Retinal pigment epithelial cell (primary cell): Measurements from ENCODE around the gene KLHL15.
A peak's percentile ranks its signal among the peaks of the same experiment; 100 is the strongest.

Experiments
- DNase-seq: peaks from one replicate; pipeline ENCODE4 v3.0.0-alpha.2; 2010; ENCODE audit warnings: low read depth
- H3K4me3 ChIP-seq: 2 replicates; pipeline ENCODE4 v1.5.1; 2011; ENCODE audit warnings: mild to moderate bottlenecking, low read length, control low read depth, moderate library complexity
- CTCF ChIP-seq: conservative IDR thresholded peaks from 2 replicates; pipeline ENCODE4 v1.5.1; 2011; ENCODE audit warnings: low read depth, low read length, control low read depth, inconsistent platforms

Gene KLHL15

GRCh38 chrX:24037729-24038128 lies 10.7 kb upstream of the KLHL15 start:
- no peak for DNase-seq
- H3K4me3 ChIP-seq = no peak overlapping the region
- TF ChIP-seq CTCF = no peak

DNA sequence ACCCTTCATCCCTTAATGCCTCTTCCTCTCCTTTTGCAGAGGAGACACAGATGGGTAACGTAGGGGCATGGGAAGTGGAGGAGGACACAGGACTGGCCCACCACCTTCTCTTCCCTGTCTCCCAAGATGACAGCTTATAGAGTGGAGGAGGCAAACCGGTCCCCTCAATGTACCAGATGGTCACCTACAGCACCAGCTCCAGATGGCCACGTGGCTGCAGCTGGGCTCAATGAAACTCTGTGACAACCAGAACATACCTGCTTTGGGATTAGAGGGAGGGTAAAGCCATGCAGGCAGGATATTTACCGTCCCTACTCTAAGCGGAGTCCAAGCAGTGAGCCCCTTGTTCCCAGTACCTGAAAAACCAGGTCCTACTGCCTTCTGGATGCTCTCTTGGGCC lies 7.5 kb upstream of the KLHL15 start:
- H3K4me3 ChIP-seq = no peak overlapping the region

DNA sequence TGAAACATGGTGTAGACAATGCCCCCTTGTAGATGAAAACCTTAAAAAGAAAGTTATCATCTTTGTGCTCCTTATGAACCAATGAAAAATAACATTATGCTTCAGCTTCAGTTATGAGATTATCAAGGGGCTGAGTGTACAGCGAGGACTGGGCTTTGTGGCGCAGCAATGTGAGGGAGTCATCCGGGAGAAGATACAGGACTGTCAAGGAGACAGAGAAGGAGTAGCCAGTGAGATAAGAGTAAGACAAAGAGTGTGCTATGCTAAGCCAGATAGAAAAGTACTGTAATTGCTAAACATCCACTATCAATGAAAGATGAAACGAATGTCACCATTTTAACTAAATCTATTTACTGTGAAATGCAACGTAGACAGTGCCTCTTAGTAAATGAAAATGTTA lies 3.6 kb upstream of the KLHL15 start:
- no peak for TF ChIP-seq CTCF
- DNase-seq = no peak
- no peak overlapping the region for H3K4me3 ChIP-seq

More for the DNA sequence above, 7.5 kb upstream of the KLHL15 start:
- DNase-seq = no peak
- no peak for TF ChIP-seq CTCF

DNA sequence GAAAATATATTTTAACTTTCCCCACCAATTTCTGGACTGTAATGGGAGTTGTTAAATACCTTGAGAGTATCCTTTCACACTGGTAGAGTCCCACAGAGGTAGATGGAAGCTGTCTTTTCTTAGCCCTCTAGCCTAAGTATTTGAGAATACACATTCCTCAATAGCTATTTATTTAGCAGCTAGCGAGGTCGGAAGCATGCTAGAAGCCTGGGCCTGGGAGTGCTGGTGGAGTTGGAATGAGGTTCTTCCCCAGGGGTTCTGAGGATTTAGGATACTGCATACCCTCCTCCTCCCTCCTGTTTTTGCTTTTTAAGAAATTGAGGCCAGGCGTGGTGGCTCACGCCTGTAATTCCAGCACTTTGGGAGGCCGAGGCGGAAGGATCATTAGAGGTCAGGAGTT lies 999 bp upstream of the KLHL15 start:
- DNase-seq = no peak
- TF ChIP-seq CTCF = no peak
- H3K4me3 ChIP-seq = no peak overlapping the region

DNA sequence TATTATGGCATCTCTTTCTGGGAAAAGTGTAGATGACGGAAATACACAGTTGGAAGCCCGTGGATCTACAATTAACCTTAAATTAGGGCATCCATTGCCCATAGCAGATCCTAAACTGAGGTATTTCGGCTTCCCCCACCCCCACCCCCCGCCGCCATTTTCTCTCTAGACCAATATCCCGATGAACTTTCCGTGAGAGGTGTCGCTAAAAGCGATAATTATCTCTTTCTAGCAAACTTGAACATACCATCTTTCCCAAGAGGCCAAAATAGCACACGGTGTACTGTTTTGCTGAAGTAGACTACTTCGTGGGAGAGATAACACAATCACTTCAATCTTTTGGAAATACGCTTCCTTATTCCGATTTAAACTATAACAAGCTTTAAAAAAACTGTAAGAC lies 554 bp downstream of the KLHL15 start:
- peak overlapping the region; percentile 57 for H3K4me3 ChIP-seq
- no peak for TF ChIP-seq CTCF
- DNase-seq = no peak

DNA sequence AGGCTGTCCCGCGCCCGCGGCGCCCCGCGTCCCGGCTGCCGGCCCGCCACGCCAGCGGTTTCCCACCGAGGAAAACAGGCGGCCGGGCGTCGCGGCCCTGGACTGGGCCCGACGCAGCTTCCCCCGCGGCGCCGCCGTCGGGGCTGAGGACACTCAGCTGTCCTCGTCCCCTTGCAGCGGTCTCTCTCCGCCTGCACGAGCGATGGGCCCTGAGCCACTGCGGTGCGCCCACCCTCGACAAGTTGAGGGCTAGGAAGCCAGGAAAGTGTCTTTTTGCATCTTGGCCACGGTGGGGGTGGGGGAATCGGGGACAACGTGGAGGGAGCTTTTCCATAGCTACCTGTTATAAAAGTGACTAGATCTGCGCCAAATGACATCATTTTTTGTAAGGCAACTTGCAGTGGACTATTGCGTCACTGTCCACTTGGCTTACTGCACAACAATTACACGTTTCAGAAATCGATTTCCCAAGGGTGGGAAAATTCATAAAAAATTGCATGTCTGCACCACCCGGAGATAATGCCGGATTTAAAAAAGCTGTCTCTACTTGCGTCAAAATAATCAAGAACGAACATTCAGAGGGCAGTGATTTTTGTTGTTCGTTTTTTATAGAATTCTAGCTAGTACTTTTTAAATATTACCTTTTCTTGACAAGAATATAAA lies 1.1 kb downstream of the KLHL15 start:
- peak overlapping the region; percentile 57 for H3K4me3 ChIP-seq
- TF ChIP-seq CTCF = no peak
- DNase-seq = no peak
